ENCODE measurements around the gene NTSR1.

Gene NTSR1

DNA sequence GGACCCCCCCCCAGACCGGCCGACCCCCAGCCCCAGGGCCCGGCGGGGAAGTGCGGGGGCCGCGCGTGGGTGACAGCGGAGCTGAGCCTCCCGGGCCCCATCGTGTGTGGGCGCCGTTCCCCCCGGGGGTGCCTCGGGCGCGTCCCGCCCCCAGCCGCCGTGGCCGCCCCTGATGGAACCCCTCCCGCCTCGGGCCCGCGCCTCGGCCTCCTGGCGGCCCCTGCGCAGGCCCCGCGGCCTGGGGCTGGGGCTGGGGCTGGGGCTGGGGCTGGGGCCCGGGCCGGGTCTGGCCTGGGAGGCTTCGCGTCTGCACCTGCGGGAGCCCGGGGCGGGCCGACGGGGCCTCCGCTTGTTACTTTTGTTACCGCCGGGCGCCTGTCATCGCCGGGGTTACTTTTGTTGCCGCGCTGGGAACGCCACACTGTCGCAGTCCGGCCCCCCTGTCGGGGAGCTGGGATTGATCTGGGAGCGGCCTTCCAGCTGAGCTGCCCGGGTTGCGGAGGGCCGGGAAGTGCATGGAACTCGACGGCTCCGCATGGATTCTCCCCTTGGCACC, 96.6 kb downstream of the NTSR1 start:
- peak overlapping the region; percentile 90 for H3K27ac ChIP-seq
- TF ChIP-seq, protein P1, sequence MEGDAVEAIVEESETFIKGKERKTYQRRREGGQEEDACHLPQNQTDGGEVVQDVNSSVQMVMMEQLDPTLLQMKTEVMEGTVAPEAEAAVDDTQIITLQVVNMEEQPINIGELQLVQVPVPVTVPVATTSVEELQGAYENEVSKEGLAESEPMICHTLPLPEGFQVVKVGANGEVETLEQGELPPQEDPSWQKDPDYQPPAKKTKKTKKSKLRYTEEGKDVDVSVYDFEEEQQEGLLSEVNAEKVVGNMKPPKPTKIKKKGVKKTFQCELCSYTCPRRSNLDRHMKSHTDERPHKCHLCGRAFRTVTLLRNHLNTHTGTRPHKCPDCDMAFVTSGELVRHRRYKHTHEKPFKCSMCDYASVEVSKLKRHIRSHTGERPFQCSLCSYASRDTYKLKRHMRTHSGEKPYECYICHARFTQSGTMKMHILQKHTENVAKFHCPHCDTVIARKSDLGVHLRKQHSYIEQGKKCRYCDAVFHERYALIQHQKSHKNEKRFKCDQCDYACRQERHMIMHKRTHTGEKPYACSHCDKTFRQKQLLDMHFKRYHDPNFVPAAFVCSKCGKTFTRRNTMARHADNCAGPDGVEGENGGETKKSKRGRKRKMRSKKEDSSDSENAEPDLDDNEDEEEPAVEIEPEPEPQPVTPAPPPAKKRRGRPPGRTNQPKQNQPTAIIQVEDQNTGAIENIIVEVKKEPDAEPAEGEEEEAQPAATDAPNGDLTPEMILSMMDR (conservative IDR thresholded peaks at IDR 0.05) = no peak

DNA sequence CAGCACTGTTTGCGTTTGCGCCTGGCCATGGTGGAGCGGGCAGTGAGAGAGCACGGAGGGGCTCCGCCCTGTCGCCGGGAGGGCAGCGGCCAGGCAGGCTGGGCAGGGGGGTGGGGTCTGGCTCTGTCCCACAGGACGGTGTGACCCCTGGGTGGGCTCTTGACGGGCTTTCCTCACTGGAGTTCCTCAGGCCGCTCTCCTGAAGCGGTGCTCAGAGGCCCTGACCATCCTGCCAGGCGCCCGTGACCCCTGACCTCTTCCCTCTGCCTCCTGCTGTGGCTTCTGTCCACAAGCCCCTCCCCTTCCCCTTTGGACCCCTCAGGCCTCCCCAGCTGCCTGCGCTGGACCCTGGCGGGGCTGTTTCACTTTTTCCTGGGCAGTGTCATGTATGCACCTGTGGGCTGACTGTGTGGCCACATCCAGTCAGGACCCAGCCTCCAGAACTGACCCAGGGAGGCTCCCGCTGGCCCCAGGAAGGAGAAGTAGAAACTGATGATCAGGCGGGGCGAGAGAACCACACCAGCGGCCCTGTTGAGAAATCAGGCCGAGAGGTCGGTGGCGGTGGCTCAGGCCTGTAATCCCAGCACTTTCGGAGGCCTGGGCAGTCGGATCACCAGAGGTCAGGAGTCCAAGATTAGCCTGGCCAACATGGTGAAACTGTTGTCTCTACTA, 97.2 kb downstream of the NTSR1 start:
- peak overlapping the region; percentile 90 for H3K27ac ChIP-seq
- TF ChIP-seq, protein P1 (conservative IDR thresholded peaks at IDR 0.05) = no peak

DNA sequence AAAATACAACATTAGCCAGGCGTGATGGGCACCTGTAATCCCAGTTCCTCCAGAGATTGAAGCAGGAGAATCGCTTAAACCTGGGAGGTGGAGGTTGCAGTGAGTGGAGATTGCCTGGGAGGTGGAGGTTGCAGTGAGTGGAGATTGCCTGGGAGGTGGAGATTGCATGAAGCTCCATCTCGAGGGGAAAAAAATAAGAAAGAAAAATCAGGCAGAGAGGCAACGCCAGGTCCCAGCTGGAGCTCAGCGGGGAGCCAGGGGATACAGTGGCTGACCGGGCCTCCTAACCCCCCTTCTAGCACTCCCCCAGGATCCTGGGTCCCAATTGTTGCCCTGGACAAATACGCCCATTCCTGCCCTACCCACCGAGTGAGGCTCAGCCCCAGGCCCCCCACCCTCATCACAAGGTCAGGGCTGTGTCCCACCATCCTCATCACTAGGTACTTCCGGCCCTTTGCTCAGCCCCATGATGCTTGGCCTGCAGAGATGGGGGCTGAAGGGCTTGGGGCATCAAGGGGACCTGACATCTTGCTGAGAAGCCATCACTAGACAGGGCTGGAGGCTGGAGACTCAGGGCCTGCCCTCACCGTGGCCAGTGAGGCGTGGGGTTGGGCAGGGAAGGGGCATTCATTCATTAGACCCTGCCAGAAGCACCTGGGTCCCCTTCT, 97.9 kb downstream of the NTSR1 start:
- H3K27ac ChIP-seq = peak overlapping the region; percentile 90
- TF ChIP-seq, protein P1 (conservative IDR thresholded peaks at IDR 0.05) = no peak

DNA sequence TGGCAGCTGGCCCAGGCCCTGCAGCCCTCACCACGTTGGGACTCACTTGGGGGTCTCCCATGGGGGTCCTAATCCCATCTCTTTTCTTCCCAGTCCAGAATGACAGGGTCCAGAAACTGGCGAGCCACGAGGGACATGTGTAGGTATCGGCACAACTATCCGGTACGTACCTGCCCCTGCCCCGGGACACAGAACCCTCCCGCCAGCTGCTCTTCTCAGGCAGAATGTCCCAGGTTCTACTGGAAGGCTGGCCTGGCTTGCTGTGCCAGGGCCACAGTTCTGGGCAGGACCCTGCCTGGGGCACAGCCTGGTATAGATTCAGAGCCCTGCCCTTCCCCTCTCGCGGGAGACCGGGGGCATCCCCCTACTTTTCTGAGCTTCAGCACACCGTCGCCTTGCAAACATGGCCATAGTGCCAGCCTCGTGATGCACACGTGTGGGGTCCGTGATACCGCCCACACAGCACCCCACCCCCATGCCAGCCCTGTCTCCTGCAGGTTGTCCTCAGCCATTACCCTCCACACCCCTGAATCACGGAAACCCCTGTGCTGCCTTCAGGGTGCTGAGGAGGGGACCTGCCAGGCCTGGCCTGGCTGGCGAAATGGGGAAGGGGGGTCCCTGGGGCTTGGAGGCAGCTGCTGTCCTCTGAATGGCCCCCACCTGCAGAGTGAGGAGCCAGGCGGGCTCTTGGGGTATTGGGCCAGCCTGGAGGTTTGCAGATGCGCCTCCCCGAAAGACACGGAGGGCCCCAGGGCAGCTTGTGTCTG, 99.0 kb downstream of the NTSR1 start:
- peak overlapping the region; percentile 90; the same call in 1 of the 2 replicates for H3K27ac ChIP-seq
- TF ChIP-seq, protein P1 (conservative IDR thresholded peaks at IDR 0.05) = no peak

DNA sequence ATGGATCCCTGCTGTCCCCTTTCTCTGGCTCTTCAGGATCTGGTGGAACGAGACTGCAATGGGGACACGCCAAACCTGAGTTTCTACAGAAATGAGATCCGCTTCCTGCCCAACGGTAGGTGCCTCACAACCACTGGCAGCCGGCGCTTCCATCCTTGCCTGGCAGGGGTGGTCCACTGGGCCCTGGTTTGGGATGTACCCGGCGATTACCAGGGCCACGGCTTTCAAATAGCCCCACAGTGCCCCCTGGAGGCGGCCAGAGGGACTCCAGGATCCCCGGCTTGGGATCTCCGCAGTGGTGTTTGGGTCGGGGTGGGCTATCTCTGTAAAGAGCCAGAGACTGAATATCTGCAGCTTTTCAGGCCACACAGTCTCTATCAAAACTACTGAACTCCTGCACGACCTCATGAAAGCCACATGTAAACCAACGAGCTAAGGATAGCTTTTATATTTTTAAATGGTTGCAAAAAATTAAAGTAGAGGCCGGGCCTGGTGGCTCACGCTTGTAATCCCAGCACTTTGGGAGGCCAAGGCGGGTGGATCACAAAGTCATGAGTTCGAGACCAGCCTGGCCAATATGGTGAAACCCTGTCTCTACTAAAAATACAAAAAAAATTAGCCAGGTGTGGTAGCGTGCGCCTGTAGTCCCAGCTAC, 99.7 kb downstream of the NTSR1 start:
- TF ChIP-seq, protein P1 (conservative IDR thresholded peaks at IDR 0.05) = peak; percentile 96
- peak overlapping the region; percentile 90; the same call in 1 of the 2 replicates for H3K27ac ChIP-seq

DNA sequence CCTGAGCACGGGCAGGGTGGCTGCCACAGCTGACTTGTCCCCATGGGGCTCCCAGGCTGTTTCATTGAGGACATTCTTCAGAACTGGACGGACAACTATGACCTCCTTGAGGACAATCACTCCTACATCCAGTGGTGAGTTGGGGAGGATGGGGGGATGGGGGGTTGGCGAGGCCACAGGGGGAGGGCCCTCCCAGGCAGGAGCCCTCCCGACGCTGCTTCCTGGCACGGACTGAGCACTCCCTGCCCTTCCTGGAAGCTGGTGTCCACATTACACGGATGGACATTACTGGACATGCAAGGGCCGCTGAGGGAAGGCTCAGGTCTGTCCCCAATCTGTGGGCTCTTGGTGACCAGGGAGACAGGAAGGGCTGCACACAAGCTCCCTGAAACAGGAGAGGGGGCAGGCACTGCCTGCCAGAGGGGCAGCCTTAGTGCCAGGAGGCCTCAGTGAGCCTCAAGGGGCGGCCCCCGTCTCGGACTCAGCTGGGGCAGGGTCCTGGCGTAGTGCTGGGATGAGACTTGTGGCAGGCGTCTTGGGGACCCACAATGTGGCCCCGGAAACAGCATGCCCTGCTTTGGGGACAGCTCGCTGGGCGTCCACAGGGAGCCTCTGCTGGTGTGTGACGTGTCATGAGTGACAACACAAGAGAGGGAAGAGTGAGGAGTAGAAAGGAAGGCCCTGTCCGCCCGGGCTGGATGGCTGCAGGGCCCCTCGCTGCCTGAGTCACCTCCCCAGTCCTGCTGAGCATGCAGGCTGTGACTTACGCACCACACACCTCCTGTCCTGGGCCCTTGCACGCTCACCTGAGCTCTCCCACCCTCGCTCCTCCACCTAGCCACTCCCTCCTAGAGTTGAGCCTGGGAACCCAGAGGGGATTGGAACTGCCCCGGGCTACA, 101.1 kb downstream of the NTSR1 start:
- TF ChIP-seq, protein P1 (conservative IDR thresholded peaks at IDR 0.05) = no peak
- no peak overlapping the region for H3K27ac ChIP-seq
